Measurements from ENCODE around the gene PPP2R2B.
A peak's percentile ranks its signal among the peaks of the same experiment; 100 is the strongest.
"Not testable (repeated sequence)": the region's sequence is repeated elsewhere in the genome, so short reads cannot be mapped to it uniquely, and the experiment has no call there.

Gene PPP2R2B

GRCh38 chr5:146607659-146608332 is 270.8 kb downstream of the PPP2R2B start:
- no peak for DNase-seq (ENCODE audit: low read depth)

- DNase-seq (ENCODE audit: low read depth), result no peak
Measured at GRCh38 chr5:146606893-146607292, 271.7 kb downstream of the PPP2R2B start.

- no peak for DNase-seq (ENCODE audit: low read depth)
Measured at GRCh38 chr5:146600376-146600775, 278.2 kb downstream of the PPP2R2B start.

- no peak for DNase-seq (ENCODE audit: low read depth)
Measured at GRCh38 chr5:146599261-146599660, 279.3 kb downstream of the PPP2R2B start.

GRCh38 chr5:146595088-146595487 is 283.5 kb downstream of the PPP2R2B start:
- DNase-seq (ENCODE audit: low read depth), result no peak

- no peak for DNase-seq (ENCODE audit: low read depth)
Measured at GRCh38 chr5:146592352-146592751, 286.2 kb downstream of the PPP2R2B start.

GRCh38 chr5:146589028-146589345 is 289.6 kb downstream of the PPP2R2B start:
- no peak for DNase-seq (ENCODE audit: low read depth)

- no peak for DNase-seq (ENCODE audit: low read depth)
Measured at GRCh38 chr5:146588331-146589027, 290.1 kb downstream of the PPP2R2B start.

GRCh38 chr5:146586752-146587151 is 291.8 kb downstream of the PPP2R2B start:
- no peak for DNase-seq (ENCODE audit: low read depth)

- no peak for DNase-seq (ENCODE audit: low read depth)
Measured at GRCh38 chr5:146584750-146585149, 293.8 kb downstream of the PPP2R2B start.

- no peak for DNase-seq (ENCODE audit: low read depth)
Measured at GRCh38 chr5:146582051-146582596, 296.4 kb downstream of the PPP2R2B start.

- DNase-seq (ENCODE audit: low read depth), result no peak
Measured at GRCh38 chr5:146580237-146580636, 298.3 kb downstream of the PPP2R2B start.

- no peak for DNase-seq (ENCODE audit: low read depth)
Measured at GRCh38 chr5:146574713-146575112, 303.8 kb downstream of the PPP2R2B start.

- no peak for DNase-seq (ENCODE audit: low read depth)
Measured at GRCh38 chr5:146568161-146568560, 310.4 kb downstream of the PPP2R2B start.

GRCh38 chr5:146565764-146566367 is 312.7 kb downstream of the PPP2R2B start:
- DNase-seq (ENCODE audit: low read depth), result peak; percentile 48

- DNase-seq (ENCODE audit: low read depth), result no peak
Measured at GRCh38 chr5:146564007-146564762, 314.4 kb downstream of the PPP2R2B start.

GRCh38 chr5:146562461-146562860 is 316.1 kb downstream of the PPP2R2B start:
- no peak for DNase-seq (ENCODE audit: low read depth)

- DNase-seq (ENCODE audit: low read depth), result no peak
Measured at GRCh38 chr5:146561711-146562110, 316.8 kb downstream of the PPP2R2B start.

GRCh38 chr5:146560205-146560812 is 318.2 kb downstream of the PPP2R2B start:
- peak; percentile 73 for DNase-seq (ENCODE audit: low read depth)

- DNase-seq (ENCODE audit: low read depth), result not testable (repeated sequence)
Measured at GRCh38 chr5:146556884-146557283, 321.7 kb downstream of the PPP2R2B start.

- no peak for DNase-seq (ENCODE audit: low read depth)
Measured at GRCh38 chr5:146553446-146553845, 325.1 kb downstream of the PPP2R2B start.

- DNase-seq (ENCODE audit: low read depth), result no peak
Measured at GRCh38 chr5:146549615-146550014, 328.9 kb downstream of the PPP2R2B start.
